ENCODE data around the gene SUDS3. TPM values are rescaled to one million over a fixed set of nuclear protein-coding genes. Genes with fewer than 3 reads are reported as not detected.

The SUDS3 gene, protein sequence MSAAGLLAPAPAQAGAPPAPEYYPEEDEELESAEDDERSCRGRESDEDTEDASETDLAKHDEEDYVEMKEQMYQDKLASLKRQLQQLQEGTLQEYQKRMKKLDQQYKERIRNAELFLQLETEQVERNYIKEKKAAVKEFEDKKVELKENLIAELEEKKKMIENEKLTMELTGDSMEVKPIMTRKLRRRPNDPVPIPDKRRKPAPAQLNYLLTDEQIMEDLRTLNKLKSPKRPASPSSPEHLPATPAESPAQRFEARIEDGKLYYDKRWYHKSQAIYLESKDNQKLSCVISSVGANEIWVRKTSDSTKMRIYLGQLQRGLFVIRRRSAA
- total RNA-seq (2014; rRNA removed) (57.4 and 62.8 TPM in 2 replicates), Bru-seq, nascent RNA (percentile 91 among the genes with signal in this experiment), BruChase-seq, experiment 1, labeled RNA remaining after a 6-hour chase (percentile 91 among the genes with signal in this experiment), BruChase-seq, experiment 2, labeled RNA remaining after a 2-hour chase (percentile 95 among the genes with signal in this experiment)
- long read RNA-seq, full-length matches to known transcripts: 90 of 130 reads
- long read RNA-seq, partial matches to known transcripts: 17 of 130 reads
- long read RNA-seq, other reads (novel, unspliced or antisense): 23 of 130 reads

DNA sequence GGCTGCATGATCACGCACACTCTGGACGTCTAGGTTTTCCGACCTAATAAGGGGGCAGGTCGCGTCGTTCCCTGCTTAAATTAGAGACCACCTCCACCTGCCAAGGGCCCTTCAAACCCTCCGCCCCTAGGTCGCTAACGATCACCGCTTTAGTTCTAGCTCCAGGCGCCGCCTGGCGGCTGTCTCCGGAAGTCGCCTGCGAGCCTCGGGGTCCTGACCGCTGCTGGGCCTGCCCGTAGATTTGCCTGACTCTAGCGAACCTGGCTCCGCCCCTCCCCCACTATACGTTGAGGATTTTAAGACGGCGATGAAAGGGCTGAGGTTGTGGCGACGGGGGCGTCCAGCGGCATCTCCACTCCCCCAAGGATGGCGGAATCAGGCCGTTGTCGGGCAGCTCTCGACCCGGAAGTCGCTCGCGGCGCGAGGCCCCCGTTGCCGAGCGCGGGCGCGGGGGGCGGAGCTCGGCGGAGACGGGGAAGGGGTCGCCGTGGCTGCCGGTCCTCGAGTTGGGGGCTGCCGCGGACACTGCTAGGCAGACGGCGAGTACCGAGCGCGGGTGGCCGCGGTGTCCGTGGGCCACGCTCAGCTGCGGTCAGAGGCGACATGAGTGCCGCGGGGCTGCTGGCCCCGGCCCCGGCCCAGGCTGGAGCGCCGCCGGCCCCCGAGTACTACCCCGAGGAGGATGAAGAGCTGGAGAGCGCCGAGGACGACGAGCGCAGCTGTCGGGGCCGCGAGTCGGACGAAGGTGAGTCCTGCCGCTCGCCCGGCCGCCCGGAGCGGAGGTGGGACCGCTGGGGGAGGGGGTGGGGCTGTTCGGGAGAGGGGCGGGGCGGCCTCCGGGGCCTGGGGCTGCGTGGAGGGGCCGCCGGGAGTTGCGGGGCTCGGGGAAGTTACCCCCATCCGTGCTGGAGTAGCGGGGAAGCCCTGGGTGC, at the start of gene SUDS3:
SUDS3 (plus strand) TSS at position 467 of the 932 bp plus-strand sequence; CDS start at position 604, 137 bp downstream.
- Histone ChIP-seq H3K9me3 (ENCODE audit: low read length) (no peaks in the 10 kb centered on the region), H3K79me2 (ENCODE audit: low read length) (peaks cover 53% of the 10 kb centered on the region), H3K27me3 (ENCODE audit: low read length) (no peaks in the 10 kb centered on the region), H3K4me3 (ENCODE audit: low read length) (peak within 1 kb of the TSS; percentile 84), H3K4me1 (ENCODE audit: insufficient read depth, low read length) (peaks cover 21% of the 10 kb centered on the region), H4K20me1 (ENCODE audit: low read length) (peaks cover 3% of the 10 kb centered on the region; the same call in 1 of the 2 replicates), H3K4me2 (ENCODE audit: low read length) (peak within 1 kb of the TSS; percentile 89), H3K9me2 (replicated peaks; ENCODE audit: low read length) (no peaks in the 10 kb centered on the region), H3K9ac (ENCODE audit: low read length) (peak within 1 kb of the TSS; percentile 91), H3F3A (ENCODE audit: low read length, unreplicated experiment) (no peaks in the 10 kb centered on the region), H3K36me3 (ENCODE audit: low read depth, low read length) (peaks cover 16% of the 10 kb centered on the region), H3K27ac (ENCODE audit: low read length) (peak within 1 kb of the TSS; percentile 80), H2AFZ (ENCODE audit: low read length) (peak within 1 kb of the TSS; percentile 94)
- POLR2A ChIA-PET (ENCODE audit: unreplicated experiment): interaction anchor here (0.6 kb wide), 1 partner anchor 237 kb away, joined by 3 read pairs; no protein-coding TSS in a partner anchor
- DNase-seq (peak; percentile 94), ATAC-seq (peak; percentile 10)
- CTCF ChIA-PET: interaction anchor here (0.5 to 3.2 kb wide), 13 partner anchors 28 to 501 kb away, joined by 3 to 25 read pairs (median 6); no protein-coding TSS in a partner anchor
- TF ChIP-seq EZH2 (IDR thresholded peaks at IDR 0.05; ENCODE audit: low read length, unreplicated experiment): no peak
- TF ChIP-seq, protein P1, sequence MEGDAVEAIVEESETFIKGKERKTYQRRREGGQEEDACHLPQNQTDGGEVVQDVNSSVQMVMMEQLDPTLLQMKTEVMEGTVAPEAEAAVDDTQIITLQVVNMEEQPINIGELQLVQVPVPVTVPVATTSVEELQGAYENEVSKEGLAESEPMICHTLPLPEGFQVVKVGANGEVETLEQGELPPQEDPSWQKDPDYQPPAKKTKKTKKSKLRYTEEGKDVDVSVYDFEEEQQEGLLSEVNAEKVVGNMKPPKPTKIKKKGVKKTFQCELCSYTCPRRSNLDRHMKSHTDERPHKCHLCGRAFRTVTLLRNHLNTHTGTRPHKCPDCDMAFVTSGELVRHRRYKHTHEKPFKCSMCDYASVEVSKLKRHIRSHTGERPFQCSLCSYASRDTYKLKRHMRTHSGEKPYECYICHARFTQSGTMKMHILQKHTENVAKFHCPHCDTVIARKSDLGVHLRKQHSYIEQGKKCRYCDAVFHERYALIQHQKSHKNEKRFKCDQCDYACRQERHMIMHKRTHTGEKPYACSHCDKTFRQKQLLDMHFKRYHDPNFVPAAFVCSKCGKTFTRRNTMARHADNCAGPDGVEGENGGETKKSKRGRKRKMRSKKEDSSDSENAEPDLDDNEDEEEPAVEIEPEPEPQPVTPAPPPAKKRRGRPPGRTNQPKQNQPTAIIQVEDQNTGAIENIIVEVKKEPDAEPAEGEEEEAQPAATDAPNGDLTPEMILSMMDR (conservative IDR thresholded peaks at IDR 0.05; ENCODE audit: low read depth, low read length): peak; percentile 98
- no TSS peak for BruUV-seq (replicated peaks)
- intact Hi-C loops (cut with micrococcal nuclease): loop anchor here (1.0 to 10.0 kb wide), 3 partner anchors 194 to 502 kb away; no protein-coding TSS in a partner anchor

DNA sequence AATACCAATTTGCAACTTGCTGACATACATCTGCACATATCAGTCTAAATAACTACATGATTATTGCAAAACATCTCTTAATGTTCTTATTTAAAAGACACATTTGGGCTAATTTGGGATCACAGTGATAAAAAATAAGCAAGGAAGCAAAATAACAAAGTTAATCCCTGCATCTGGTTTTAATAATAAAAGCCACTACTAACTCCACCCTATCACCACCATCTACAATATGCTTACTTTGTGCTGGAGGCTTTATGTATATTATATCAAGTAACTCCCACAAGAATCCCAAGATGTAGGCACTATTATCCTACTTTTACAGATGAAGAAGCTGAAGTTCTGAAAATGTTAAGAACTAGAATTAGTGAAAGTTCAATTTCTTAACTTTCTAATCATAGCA, 49.4 kb upstream of the SUDS3 start:
- Histone ChIP-seq H3K27ac (ENCODE audit: low read length) (no peak overlapping the region), H3K27me3 (ENCODE audit: low read length) (no peaks in the 10 kb centered on the region), H3K4me2 (ENCODE audit: low read length) (no peak overlapping the region), H3F3A (ENCODE audit: low read length, unreplicated experiment) (no peaks in the 10 kb centered on the region), H3K9ac (ENCODE audit: low read length) (no peak overlapping the region), H3K4me1 (ENCODE audit: insufficient read depth, low read length) (no peaks in the 10 kb centered on the region), H3K36me3 (ENCODE audit: low read depth, low read length) (no peaks in the 10 kb centered on the region), H4K20me1 (ENCODE audit: low read length) (no peaks in the 10 kb centered on the region), H3K4me3 (ENCODE audit: low read length) (no peak overlapping the region), H3K9me2 (replicated peaks; ENCODE audit: low read length) (no peaks in the 10 kb centered on the region), H3K9me3 (ENCODE audit: low read length) (no peaks in the 10 kb centered on the region), H2AFZ (ENCODE audit: low read length) (no peak overlapping the region), H3K79me2 (ENCODE audit: low read length) (no peaks in the 10 kb centered on the region)
- no TSS peak for BruUV-seq (replicated peaks)
- CTCF ChIA-PET: no interaction called here
- ATAC-seq (no peak), DNase-seq (no peak)
- POLR2A ChIA-PET (ENCODE audit: unreplicated experiment): no interaction called here
- intact Hi-C loops (cut with micrococcal nuclease): no loop called here
- TF ChIP-seq EZH2 (IDR thresholded peaks at IDR 0.05; ENCODE audit: low read length, unreplicated experiment) (no peak), EZH2phosphoT487 (IDR thresholded peaks at IDR 0.05; ENCODE audit: borderline replicate concordance, low read length) (no peak)
- TF ChIP-seq, protein P1 (conservative IDR thresholded peaks at IDR 0.05; ENCODE audit: low read depth, low read length): no peak
